Measurements from ENCODE around the gene OR7D2.
A peak's percentile ranks its signal among the peaks of the same experiment; 100 is the strongest.

Gene OR7D2

DNA sequence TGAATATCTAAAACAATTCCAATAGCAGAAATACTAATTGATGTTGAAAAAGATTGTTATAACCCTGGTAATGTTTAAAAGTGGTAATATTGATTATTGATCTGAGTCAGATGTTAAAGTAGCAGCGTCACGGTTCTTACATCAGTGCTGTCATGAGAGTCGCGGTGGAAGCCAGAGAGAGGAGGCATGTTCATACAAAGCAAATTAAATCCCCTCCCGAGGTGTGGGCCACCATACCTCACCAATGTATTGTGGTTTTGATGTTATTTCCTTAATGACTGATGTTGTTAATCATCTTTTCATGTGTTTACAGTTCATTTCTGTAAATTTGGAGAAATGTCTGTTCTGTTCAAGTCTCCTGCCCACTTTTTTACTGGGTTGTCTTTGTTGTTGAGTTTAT lies 27.4 kb upstream of the OR7D2 start:
- Histone ChIP-seq H3K27me3 (ENCODE audit: control insufficient read depth in 1 of 2, insufficient read depth in 2 of 2, low read length in 2 of 2) (no peaks in the 10 kb centered on the region), H3K9me3 (ENCODE audit: control insufficient read depth in 1 of 2, low read length in 2 of 2) (peaks cover 24 to 44% of the 10 kb centered on the region in 2 donors), H3K27ac (ENCODE audit: low read depth, low read length) (no peak overlapping the region), H3K36me3 (ENCODE audit: control insufficient read depth in 1 of 2, insufficient read depth in 2 of 2, low read length in 2 of 2) (peaks cover 20 to 52% of the 10 kb centered on the region in 2 donors), H3K4me1 (ENCODE audit: control insufficient read depth in 1 of 2, insufficient read depth in 2 of 2, low read length in 2 of 2) (no peaks in the 10 kb centered on the region), H3K9ac (ENCODE audit: low read depth in 1 of 2, low read length in 2 of 2) (no peak overlapping the region), H3K4me3 (ENCODE audit: low read depth in 1 of 2, low read length in 2 of 2) (no peak overlapping the region)

GRCh38 chr19:9155591-9155990 lies 23.2 kb upstream of the OR7D2 start:
- no peak overlapping the region for H3K4me3 ChIP-seq (ENCODE audit: low read depth in 1 of 2, low read length in 2 of 2)
- peaks cover 53 to 73% of the 10 kb centered on the region in 2 donors for H3K36me3 ChIP-seq (ENCODE audit: control insufficient read depth in 1 of 2, insufficient read depth in 2 of 2, low read length in 2 of 2)
- no peak overlapping the region for H3K27ac ChIP-seq (ENCODE audit: low read depth, low read length)
- H3K9me3 ChIP-seq (ENCODE audit: control insufficient read depth in 1 of 2, low read length in 2 of 2): peaks cover 38 to 53% of the 10 kb centered on the region in 2 donors
- no peaks in the 10 kb centered on the region for H3K27me3 ChIP-seq (ENCODE audit: control insufficient read depth in 1 of 2, insufficient read depth in 2 of 2, low read length in 2 of 2)
- no peak overlapping the region for H3K9ac ChIP-seq (ENCODE audit: low read depth in 1 of 2, low read length in 2 of 2)
- no peaks in the 10 kb centered on the region for H3K4me1 ChIP-seq (ENCODE audit: control insufficient read depth in 1 of 2, insufficient read depth in 2 of 2, low read length in 2 of 2)

- Histone ChIP-seq H3K9me3 (ENCODE audit: control insufficient read depth in 1 of 2, low read length in 2 of 2) (peaks cover 45 to 56% of the 10 kb centered on the region in 2 donors), H3K4me1 (ENCODE audit: control insufficient read depth in 1 of 2, insufficient read depth in 2 of 2, low read length in 2 of 2) (no peaks in the 10 kb centered on the region), H3K36me3 (ENCODE audit: control insufficient read depth in 1 of 2, insufficient read depth in 2 of 2, low read length in 2 of 2) (peaks cover 60 to 81% of the 10 kb centered on the region in 2 donors), H3K27me3 (ENCODE audit: control insufficient read depth in 1 of 2, insufficient read depth in 2 of 2, low read length in 2 of 2) (no peaks in the 10 kb centered on the region), H3K27ac (ENCODE audit: low read depth, low read length) (no peak overlapping the region), H3K4me3 (ENCODE audit: low read depth in 1 of 2, low read length in 2 of 2) (no peak overlapping the region), H3K9ac (ENCODE audit: low read depth in 1 of 2, low read length in 2 of 2) (no peak overlapping the region)
Measured at GRCh38 chr19:9156304-9156703, 22.5 kb upstream of the OR7D2 start.

DNA sequence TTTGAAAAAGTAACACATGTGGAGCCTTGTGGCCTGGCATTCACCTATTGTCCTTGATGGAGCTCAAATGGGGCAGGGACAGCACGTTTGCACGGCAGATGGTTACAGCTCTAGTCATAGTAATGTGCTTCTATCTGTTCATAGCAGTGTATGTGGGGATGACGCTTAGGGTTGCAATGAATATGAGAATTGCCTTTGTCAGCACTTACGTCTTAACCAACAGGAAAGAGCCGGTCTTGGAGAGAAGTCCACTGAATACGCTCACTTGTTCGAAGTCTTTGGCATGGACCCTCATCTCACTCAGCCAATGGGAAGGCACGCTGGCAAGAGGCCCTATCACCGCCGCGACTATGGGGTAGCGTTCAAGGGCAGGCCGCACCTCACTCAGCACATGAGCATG lies 18.9 kb upstream of the OR7D2 start:
- H3K4me1 ChIP-seq (ENCODE audit: control insufficient read depth in 1 of 2, insufficient read depth in 2 of 2, low read length in 2 of 2): no peaks in the 10 kb centered on the region
- no peaks in the 10 kb centered on the region for H3K27me3 ChIP-seq (ENCODE audit: control insufficient read depth in 1 of 2, insufficient read depth in 2 of 2, low read length in 2 of 2)
- H3K36me3 ChIP-seq (ENCODE audit: control insufficient read depth in 1 of 2, insufficient read depth in 2 of 2, low read length in 2 of 2): peaks cover 84 to 89% of the 10 kb centered on the region in 2 donors
- H3K9ac ChIP-seq (ENCODE audit: low read depth in 1 of 2, low read length in 2 of 2): no peak overlapping the region
- no peak overlapping the region for H3K27ac ChIP-seq (ENCODE audit: low read depth, low read length)
- peaks cover 37 to 49% of the 10 kb centered on the region in 2 donors for H3K9me3 ChIP-seq (ENCODE audit: control insufficient read depth in 1 of 2, low read length in 2 of 2)
- no peak overlapping the region for H3K4me3 ChIP-seq (ENCODE audit: low read depth in 1 of 2, low read length in 2 of 2)

DNA sequence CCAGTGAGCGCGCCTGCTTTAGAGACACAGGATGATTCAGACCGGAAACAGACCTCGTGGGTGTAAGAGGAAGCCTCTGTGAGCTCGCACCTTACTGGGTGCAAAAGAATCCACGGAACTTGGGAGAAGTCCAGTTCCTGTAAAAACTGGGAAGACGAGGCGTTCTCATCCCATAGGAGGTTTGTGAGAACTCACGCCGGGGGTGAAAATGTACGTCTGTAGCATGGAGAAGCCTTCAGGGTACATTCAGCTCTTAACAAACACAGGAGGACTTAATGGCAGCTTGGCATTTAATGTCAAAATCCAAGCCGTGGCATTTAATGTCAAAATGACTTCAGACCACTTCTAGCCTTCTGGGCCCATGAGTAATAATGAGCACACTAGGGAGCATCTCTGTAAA lies 17.4 kb upstream of the OR7D2 start:
- Histone ChIP-seq H3K4me3 (ENCODE audit: low read depth in 1 of 2, low read length in 2 of 2) (peak overlapping the region in 1 of 2 donors; percentile 34), H3K27me3 (ENCODE audit: control insufficient read depth in 1 of 2, insufficient read depth in 2 of 2, low read length in 2 of 2) (no peaks in the 10 kb centered on the region), H3K36me3 (ENCODE audit: control insufficient read depth in 1 of 2, insufficient read depth in 2 of 2, low read length in 2 of 2) (peaks cover 71 to 81% of the 10 kb centered on the region in 2 donors), H3K9me3 (ENCODE audit: control insufficient read depth in 1 of 2, low read length in 2 of 2) (peaks cover 28 to 43% of the 10 kb centered on the region in 2 donors), H3K4me1 (ENCODE audit: control insufficient read depth in 1 of 2, insufficient read depth in 2 of 2, low read length in 2 of 2) (no peaks in the 10 kb centered on the region), H3K27ac (ENCODE audit: low read depth, low read length) (no peak overlapping the region), H3K9ac (ENCODE audit: low read depth in 1 of 2, low read length in 2 of 2) (no peak overlapping the region)

DNA sequence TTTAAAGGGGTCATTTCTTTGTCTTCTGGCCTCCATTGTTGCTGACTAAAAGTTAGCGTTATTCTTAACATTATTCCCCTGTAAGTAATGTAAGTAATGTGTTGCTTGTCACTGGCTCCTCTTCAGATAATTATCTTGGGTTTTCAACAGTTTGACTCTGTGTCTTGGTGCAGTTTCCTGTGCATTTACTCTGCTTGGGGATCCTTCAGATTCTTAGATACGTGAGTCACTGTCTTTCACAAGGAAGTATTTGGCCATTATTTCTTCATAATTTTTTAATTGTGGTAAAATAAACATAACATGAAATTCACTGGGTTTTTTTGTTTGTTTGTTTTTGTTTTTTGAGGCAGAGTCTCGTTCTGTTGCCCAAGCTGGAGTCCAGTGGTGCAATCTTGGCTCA lies 13.5 kb upstream of the OR7D2 start:
- no peak overlapping the region for H3K4me3 ChIP-seq (ENCODE audit: low read depth in 1 of 2, low read length in 2 of 2)
- H3K9me3 ChIP-seq (ENCODE audit: control insufficient read depth in 1 of 2, low read length in 2 of 2): peaks cover 17 to 27% of the 10 kb centered on the region in 2 donors
- no peaks in the 10 kb centered on the region for H3K4me1 ChIP-seq (ENCODE audit: control insufficient read depth in 1 of 2, insufficient read depth in 2 of 2, low read length in 2 of 2)
- no peaks in the 10 kb centered on the region for H3K27me3 ChIP-seq (ENCODE audit: control insufficient read depth in 1 of 2, insufficient read depth in 2 of 2, low read length in 2 of 2)
- H3K9ac ChIP-seq (ENCODE audit: low read depth in 1 of 2, low read length in 2 of 2): no peak overlapping the region
- peaks cover 38 to 43% of the 10 kb centered on the region in 2 donors for H3K36me3 ChIP-seq (ENCODE audit: control insufficient read depth in 1 of 2, insufficient read depth in 2 of 2, low read length in 2 of 2)
- H3K27ac ChIP-seq (ENCODE audit: low read depth, low read length): no peak overlapping the region

GRCh38 chr19:9166846-9167245 lies 11.9 kb upstream of the OR7D2 start:
- Histone ChIP-seq H3K27me3 (ENCODE audit: control insufficient read depth in 1 of 2, insufficient read depth in 2 of 2, low read length in 2 of 2) (no peaks in the 10 kb centered on the region), H3K4me3 (ENCODE audit: low read depth in 1 of 2, low read length in 2 of 2) (no peak overlapping the region), H3K4me1 (ENCODE audit: control insufficient read depth in 1 of 2, insufficient read depth in 2 of 2, low read length in 2 of 2) (peaks cover 0 to 3% of the 10 kb centered on the region in 2 donors), H3K36me3 (ENCODE audit: control insufficient read depth in 1 of 2, insufficient read depth in 2 of 2, low read length in 2 of 2) (peaks cover 22 to 27% of the 10 kb centered on the region in 2 donors), H3K9me3 (ENCODE audit: control insufficient read depth in 1 of 2, low read length in 2 of 2) (peaks cover 1 to 11% of the 10 kb centered on the region in 2 donors), H3K27ac (ENCODE audit: low read depth, low read length) (no peak overlapping the region), H3K9ac (ENCODE audit: low read depth in 1 of 2, low read length in 2 of 2) (no peak overlapping the region)

- Histone ChIP-seq H3K9me3 (ENCODE audit: control insufficient read depth in 1 of 2, low read length in 2 of 2) (no peaks in the 10 kb centered on the region), H3K4me3 (ENCODE audit: low read depth in 1 of 2, low read length in 2 of 2) (no peak overlapping the region), H3K27me3 (ENCODE audit: control insufficient read depth in 1 of 2, insufficient read depth in 2 of 2, low read length in 2 of 2) (no peaks in the 10 kb centered on the region), H3K36me3 (ENCODE audit: control insufficient read depth in 1 of 2, insufficient read depth in 2 of 2, low read length in 2 of 2) (no peaks in the 10 kb centered on the region), H3K27ac (ENCODE audit: low read depth, low read length) (no peak overlapping the region), H3K4me1 (ENCODE audit: control insufficient read depth in 1 of 2, insufficient read depth in 2 of 2, low read length in 2 of 2) (peaks cover 0 to 3% of the 10 kb centered on the region in 2 donors), H3K9ac (ENCODE audit: low read depth in 1 of 2, low read length in 2 of 2) (no peak overlapping the region)
Measured at GRCh38 chr19:9171393-9171991, 7.3 kb upstream of the OR7D2 start.

DNA sequence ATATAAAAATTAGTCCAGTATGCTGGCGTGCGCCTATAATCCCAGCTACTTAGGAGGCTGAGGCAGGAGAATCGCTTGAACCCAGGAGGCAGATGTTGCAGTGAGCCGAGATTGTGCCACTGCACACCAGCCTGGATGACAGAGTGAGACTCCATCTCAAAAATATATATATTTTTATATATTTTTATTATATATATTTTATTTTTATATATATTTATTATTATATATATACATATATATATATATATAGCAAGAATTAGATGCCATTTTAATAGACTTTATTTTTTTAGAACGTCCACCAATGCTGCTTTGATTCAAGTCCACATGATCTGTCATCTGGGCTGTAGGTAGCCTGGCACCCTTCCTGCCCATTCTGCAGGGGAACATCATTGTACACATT lies 3.5 kb upstream of the OR7D2 start:
- Histone ChIP-seq H3K36me3 (ENCODE audit: control insufficient read depth in 1 of 2, insufficient read depth in 2 of 2, low read length in 2 of 2) (no peaks in the 10 kb centered on the region), H3K27ac (ENCODE audit: low read depth, low read length) (no peak overlapping the region), H3K4me3 (ENCODE audit: low read depth in 1 of 2, low read length in 2 of 2) (no peak overlapping the region), H3K9me3 (ENCODE audit: control insufficient read depth in 1 of 2, low read length in 2 of 2) (no peaks in the 10 kb centered on the region), H3K4me1 (ENCODE audit: control insufficient read depth in 1 of 2, insufficient read depth in 2 of 2, low read length in 2 of 2) (peaks cover 0 to 3% of the 10 kb centered on the region in 2 donors), H3K9ac (ENCODE audit: low read depth in 1 of 2, low read length in 2 of 2) (no peak overlapping the region), H3K27me3 (ENCODE audit: control insufficient read depth in 1 of 2, insufficient read depth in 2 of 2, low read length in 2 of 2) (no peaks in the 10 kb centered on the region)

- H3K4me1 ChIP-seq (ENCODE audit: control insufficient read depth in 1 of 2, insufficient read depth in 2 of 2, low read length in 2 of 2): no peaks in the 10 kb centered on the region
- H3K9ac ChIP-seq (ENCODE audit: low read depth in 1 of 2, low read length in 2 of 2): no peak overlapping the region
- no peak overlapping the region for H3K27ac ChIP-seq (ENCODE audit: low read depth, low read length)
- no peaks in the 10 kb centered on the region for H3K36me3 ChIP-seq (ENCODE audit: control insufficient read depth in 1 of 2, insufficient read depth in 2 of 2, low read length in 2 of 2)
- no peak overlapping the region for H3K4me3 ChIP-seq (ENCODE audit: low read depth in 1 of 2, low read length in 2 of 2)
- no peaks in the 10 kb centered on the region for H3K9me3 ChIP-seq (ENCODE audit: control insufficient read depth in 1 of 2, low read length in 2 of 2)
- no peaks in the 10 kb centered on the region for H3K27me3 ChIP-seq (ENCODE audit: control insufficient read depth in 1 of 2, insufficient read depth in 2 of 2, low read length in 2 of 2)
Measured at GRCh38 chr19:9183000-9183399, 4.2 kb downstream of the OR7D2 start.

Measured in duodenal mucosa (tissue), 2 donors.